Medulla oblongata (tissue), 1 donor: ENCODE data around the gene C4BPB.

Experiments used
- DNase-seq: peaks from one replicate; pipeline ENCODE4 v3.0.0-alpha.2; 2015; ENCODE audit errors: extremely low spot score

Gene C4BPB

DNA sequence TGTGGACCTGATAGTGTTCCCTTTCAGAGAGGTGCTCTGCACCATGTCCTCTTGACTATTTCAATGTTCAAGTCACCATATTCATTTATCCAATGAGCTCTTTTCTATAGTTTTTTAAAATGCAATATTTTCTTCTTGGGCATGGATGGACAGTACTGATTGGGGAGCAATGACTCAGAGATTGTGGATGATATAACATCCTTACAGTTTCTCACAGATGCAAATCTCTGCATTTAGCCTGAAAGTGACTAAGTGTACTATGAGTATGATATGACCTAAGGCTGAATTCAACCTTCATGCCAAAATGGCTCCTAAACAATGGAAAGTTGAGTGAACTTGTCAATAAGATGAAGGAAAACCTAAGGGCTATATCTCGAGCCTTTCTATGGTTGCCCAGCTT is 51.9 kb downstream of the C4BPB start:
- DNase-seq = no peak

GRCh38 chr1:207145401-207146058 is 56.9 kb downstream of the C4BPB start:
- peak; percentile 16 for DNase-seq
